HG02623 (cell line): Measurements from ENCODE around the gene NTRK2.

Experiments
- ATAC-seq: cut with Tn5 transposase; IDR thresholded peaks from one replicate; pipeline ENCODE4 v1.9.1; 2021; ENCODE audit warnings: moderate library complexity; ENCODE audit not compliant: unreplicated experiment

The NTRK2 gene

GRCh38 chr9:85004818-85005413 lies 335.4 kb downstream of the NTRK2 start:
- ATAC-seq, result no peak

GRCh38 chr9:85007748-85008147 lies 338.2 kb downstream of the NTRK2 start:
- no peak for ATAC-seq

GRCh38 chr9:85008215-85008614 lies 338.7 kb downstream of the NTRK2 start:
- ATAC-seq, result no peak

GRCh38 chr9:85009251-85009650 lies 339.7 kb downstream of the NTRK2 start:
- ATAC-seq, result peak; percentile 81

- no peak for ATAC-seq
These were observed 344.2 kb downstream of the NTRK2 start for GRCh38 chr9:85013703-85014102.

- ATAC-seq, result no peak
These were observed 344.8 kb downstream of the NTRK2 start for GRCh38 chr9:85014292-85014691.

- ATAC-seq, result no peak
These were observed 347.0 kb downstream of the NTRK2 start for GRCh38 chr9:85016384-85017006.

GRCh38 chr9:85020791-85021190 lies 351.3 kb downstream of the NTRK2 start:
- ATAC-seq, result no peak

- ATAC-seq, result no peak
These were observed 352.2 kb downstream of the NTRK2 start for GRCh38 chr9:85021686-85022085.

GRCh38 chr9:85024374-85024773 lies 354.8 kb downstream of the NTRK2 start:
- no peak for ATAC-seq

GRCh38 chr9:85025638-85026037 lies 356.1 kb downstream of the NTRK2 start:
- no peak for ATAC-seq

GRCh38 chr9:85027870-85028269 lies 358.3 kb downstream of the NTRK2 start:
- no peak for ATAC-seq

GRCh38 chr9:85030316-85030715 lies 360.8 kb downstream of the NTRK2 start:
- ATAC-seq, result no peak

- ATAC-seq, result no peak
These were observed 367.0 kb downstream of the NTRK2 start for GRCh38 chr9:85036496-85036895.

- no peak for ATAC-seq
These were observed 368.5 kb downstream of the NTRK2 start for GRCh38 chr9:85038061-85038460.

- ATAC-seq, result no peak
These were observed 369.5 kb downstream of the NTRK2 start for GRCh38 chr9:85038824-85039608.

- ATAC-seq, result no peak
These were observed 370.6 kb downstream of the NTRK2 start for GRCh38 chr9:85040146-85040545.

GRCh38 chr9:85040821-85041465 lies 371.4 kb downstream of the NTRK2 start:
- ATAC-seq, result no peak

- no peak for ATAC-seq
These were observed 372.1 kb downstream of the NTRK2 start for GRCh38 chr9:85041466-85042137.

- no peak for ATAC-seq
These were observed 373.6 kb downstream of the NTRK2 start for GRCh38 chr9:85042981-85043647.

GRCh38 chr9:85045271-85045670 lies 375.7 kb downstream of the NTRK2 start:
- ATAC-seq, result no peak
